ENCODE results near the gene INPP5D.

DNA sequence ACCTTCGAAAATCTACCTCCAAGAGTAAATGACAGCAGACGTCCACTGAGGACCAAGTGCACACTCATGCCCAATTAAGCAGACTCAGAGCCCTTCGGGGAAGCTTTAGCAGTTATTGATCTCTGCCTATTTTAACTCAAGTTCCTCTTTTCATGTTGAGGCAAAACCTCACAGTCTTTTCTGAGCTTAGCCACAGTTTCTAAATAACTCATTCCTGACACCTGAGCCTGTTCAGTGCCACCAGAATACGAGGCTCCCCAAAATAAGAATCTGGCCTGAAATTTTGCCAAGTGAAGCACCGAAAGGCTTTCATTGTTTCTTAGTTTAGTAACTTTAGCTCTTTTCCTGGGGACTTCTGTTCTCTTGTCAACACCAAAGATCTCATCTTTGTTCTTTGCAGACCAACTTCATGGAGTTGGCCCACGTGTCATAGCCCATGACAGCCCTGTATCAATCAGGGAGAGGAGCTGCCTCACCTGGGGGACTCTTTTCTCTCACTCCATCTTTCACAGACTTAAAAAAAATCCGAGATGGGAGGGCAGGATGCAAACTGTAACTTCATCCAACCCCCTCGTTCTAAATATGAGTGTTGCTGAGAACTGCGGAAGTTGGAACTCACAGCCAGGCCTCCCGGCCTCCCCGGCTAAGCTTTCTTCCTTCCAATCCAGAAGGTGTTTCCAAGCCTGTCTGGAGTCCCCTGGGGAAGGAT is 22.2 kb downstream of the INPP5D start:
- TF ChIP-seq POLR2A (IDR thresholded peaks at IDR 0.05; ENCODE audit: low read depth, low read length) (peak; percentile 6), POLR2AphosphoS5 (IDR thresholded peaks at IDR 0.05; ENCODE audit: low read depth, low read length) (no peak)
